Measurements from ENCODE around the gene TMEM59L. TPM values are rescaled to one million over a fixed set of nuclear protein-coding genes. Genes with fewer than 3 reads are reported as not detected.

Gene TMEM59L
- total and polyA plus RNA-seq, 2 of the 4 experiments (the other 2 are of a cell fraction), result under 0.01 to 5.9 TPM

DNA sequence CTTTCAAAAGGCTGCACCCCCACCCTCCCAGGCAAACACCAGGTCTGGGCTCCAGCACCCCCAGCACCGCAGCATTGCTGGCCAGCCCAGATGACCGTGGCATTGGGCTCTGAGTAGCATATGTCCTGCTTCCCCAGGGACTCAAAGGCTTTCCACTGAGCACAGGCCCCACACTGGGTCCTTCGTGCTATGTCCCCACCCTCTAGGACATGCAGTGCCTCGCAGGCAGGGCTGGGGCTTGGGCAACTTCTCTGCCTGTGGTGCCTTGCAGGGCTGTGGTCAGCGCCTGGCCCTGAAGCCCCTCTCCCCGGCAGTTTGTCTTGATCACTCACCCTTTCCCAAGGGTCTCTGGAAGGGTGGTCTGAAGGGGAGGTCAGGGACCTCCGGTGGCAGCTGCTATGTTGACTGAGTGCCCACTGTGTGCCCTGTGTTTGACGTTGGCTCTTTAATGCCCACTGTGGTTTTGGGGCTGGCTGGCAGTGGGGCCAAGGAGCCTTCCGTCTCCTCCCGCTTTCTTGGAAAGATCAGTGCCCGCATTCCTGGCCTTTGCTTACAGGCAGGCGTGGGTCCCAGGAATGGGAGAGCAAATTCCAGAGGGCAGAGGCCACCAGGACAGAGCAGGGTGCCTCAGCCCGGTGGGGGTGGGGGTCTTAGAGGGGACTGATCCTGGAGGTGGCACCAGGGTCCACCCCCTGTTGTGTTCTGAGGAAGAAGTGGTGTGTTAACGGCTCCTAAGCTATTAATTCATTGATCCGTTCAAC is 50.5 kb downstream of the TMEM59L start:
- Histone ChIP-seq H4K20me1 (ENCODE audit: insufficient read depth, low read length) (peaks cover 5% of the 10 kb centered on the region), H3K79me1 (ENCODE audit: low read depth in 1 of 2, low read length in 2 of 2) (peaks cover 20 to 42% of the 10 kb centered on the region in 2 experiments; a peak in 3 of 4 replicates), H3K4me1 (ENCODE audit: control insufficient read depth, insufficient read depth, low read length) (peaks cover 29% of the 10 kb centered on the region), H3K14ac (replicated peaks; ENCODE audit: low read depth, low read length) (0 out of 2 replicates have a peak overlapping the region, but pooled peaks have one; percentile 2), H3K27ac (ENCODE audit: insufficient read depth, low read length) (no peak overlapping the region), H4K91ac (ENCODE audit: insufficient read depth, low read depth, low read length) (peak overlapping the region; percentile 83), H3K23ac (ENCODE audit: low read depth, low read length) (peak overlapping the region; percentile 39; the same call in 1 of the 2 replicates), H2BK20ac (ENCODE audit: low read depth, low read length) (0 out of 2 replicates have a peak overlapping the region, but pooled peaks have one; percentile 34), H4K5ac (ENCODE audit: low read depth, low read length) (peak overlapping the region; percentile 14; the same call in 1 of the 2 replicates), H2BK5ac (ENCODE audit: low read depth, low read length, poor library complexity, severe bottlenecking) (no peak overlapping the region), H3K56ac (ENCODE audit: extremely low read depth, insufficient read depth, low read length) (no peak overlapping the region), H2AFZ (replicated peaks; ENCODE audit: low read length, poor library complexity) (peak overlapping the region; percentile 59), H3K9me3 (ENCODE audit: control insufficient read depth, insufficient read depth, low read length) (no peaks in the 10 kb centered on the region), H2BK120ac (ENCODE audit: low read depth, low read length) (peak overlapping the region; percentile 26), H2AK9ac (replicated peaks; ENCODE audit: low read depth, low read length, poor library complexity) (peak overlapping the region; percentile 33), H3K4me3 (ENCODE audit: insufficient read depth, low read depth, low read length) (no peak overlapping the region), H3K4ac (ENCODE audit: low read depth, low read length) (peak overlapping the region; percentile 77), H3K36me3 (ENCODE audit: control insufficient read depth, insufficient read depth, low read length) (peaks cover 18% of the 10 kb centered on the region), H3K9ac (ENCODE audit: low read depth, low read length) (0 out of 2 replicates have a peak overlapping the region, but pooled peaks have one; percentile 12), H3K4me2 (ENCODE audit: low read depth, low read length) (no peak overlapping the region), H2BK15ac (ENCODE audit: low read depth, low read length) (peak overlapping the region; percentile 10; the same call in 2 of the 3 replicates), H3K27me3 (ENCODE audit: control insufficient read depth, insufficient read depth, low read length) (no peaks in the 10 kb centered on the region), H2AK5ac (ENCODE audit: low read depth, low read length) (peak overlapping the region; percentile 64), H3K18ac (ENCODE audit: low read depth, low read length) (peak overlapping the region; percentile 9; the same call in 1 of the 2 replicates), H4K8ac (ENCODE audit: low read depth in 2 of 2, low read length in 2 of 2) (peak overlapping the region; percentile 52 to 80; a peak in 2 of 4 replicates), H3K9me1 (ENCODE audit: insufficient read depth, low read length) (peaks cover 22% of the 10 kb centered on the region)
- intact Hi-C loops (cut with micrococcal nuclease) (no loop called here), dilution Hi-C loops (cut with HindIII; ENCODE audit: low sequenced_read_pairs, unreplicated experiment) (no loop called here), in situ Hi-C loops (cut with MboI; ENCODE audit: low sequenced_read_pairs) (no loop called here)
- 81% methylated on average over 3 of the region's 15 CpGs; no CpG with 5 or more reads in 1 of the 2 experiments for WGBS, 2 experiments (ENCODE audit: extremely low coverage in 2 of 2, insufficient read length in 1 of 2)
- DNase-seq, result no peak
- POLR2A ChIA-PET (ENCODE audit: unreplicated experiment), result no interaction called here
- no peak for TF ChIP-seq SMC3 (IDR thresholded peaks at IDR 0.05; ENCODE audit: low read depth, low read length)
- no peak for TF ChIP-seq NFE2L2 (IDR thresholded peaks at IDR 0.05; ENCODE audit: low read depth, low read length)
- TF ChIP-seq MAZ (IDR thresholded peaks at IDR 0.05; ENCODE audit: borderline replicate concordance, low read depth, low read length), result no peak
- no peak for TF ChIP-seq RAD21 (IDR thresholded peaks at IDR 0.05; ENCODE audit: low read length)
- TF ChIP-seq RFX5 (IDR thresholded peaks at IDR 0.05; ENCODE audit: low read depth, low read length), result no peak
- no peak for TF ChIP-seq MAFK (IDR thresholded peaks at IDR 0.05; ENCODE audit: low read depth, low read length)
- no peak for TF ChIP-seq RCOR1 (IDR thresholded peaks at IDR 0.05; ENCODE audit: insufficient replicate concordance, low read length)
- BruUV-seq (replicated peaks), result no TSS peak
- CTCF ChIA-PET, result no interaction called here
- no peak for ATAC-seq (ENCODE audit: low read depth)

Measured in IMR-90 (cell line).